GM21717 (cell line): ENCODE data around the gene NACC2.
"Not testable (repeated sequence)": the region's sequence is repeated elsewhere in the genome, so short reads cannot be mapped to it uniquely, and the experiment has no call there.

ENCODE experiments used
- ATAC-seq: cut with Tn5 transposase; IDR thresholded peaks from one replicate; pipeline ENCODE4 v1.9.1; 2021; ENCODE audit warnings: mild to moderate bottlenecking, moderate library complexity; ENCODE audit not compliant: unreplicated experiment

The NACC2 gene

GRCh38 chr9:135983208-135984071, 111.6 kb downstream of the NACC2 start:
- ATAC-seq = no peak

- ATAC-seq = no peak
Observed at GRCh38 chr9:135982499-135983207, 112.4 kb downstream of the NACC2 start.

- no peak for ATAC-seq
Observed at GRCh38 chr9:135980926-135981630, 114.0 kb downstream of the NACC2 start.

- no peak for ATAC-seq
Observed at GRCh38 chr9:135979547-135980166, 115.4 kb downstream of the NACC2 start.

GRCh38 chr9:135978642-135979546, 116.2 kb downstream of the NACC2 start:
- ATAC-seq = no peak

- ATAC-seq = no peak
Observed at GRCh38 chr9:135976944-135977343, 118.1 kb downstream of the NACC2 start.

- ATAC-seq = no peak
Observed at GRCh38 chr9:135976531-135976930, 118.6 kb downstream of the NACC2 start.

- ATAC-seq = no peak
Observed at GRCh38 chr9:135975834-135976233, 119.3 kb downstream of the NACC2 start.

- ATAC-seq = no peak
Observed at GRCh38 chr9:135974220-135974573, 120.9 kb downstream of the NACC2 start.

- ATAC-seq = no peak
Observed at GRCh38 chr9:135973277-135974219, 121.5 kb downstream of the NACC2 start.

GRCh38 chr9:135971892-135972291, 123.2 kb downstream of the NACC2 start:
- ATAC-seq = no peak

GRCh38 chr9:135971111-135971766, 123.8 kb downstream of the NACC2 start:
- ATAC-seq = no peak

GRCh38 chr9:135970128-135970815, 124.8 kb downstream of the NACC2 start:
- no peak for ATAC-seq

- no peak for ATAC-seq
Observed at GRCh38 chr9:135969064-135969683, 125.9 kb downstream of the NACC2 start.

GRCh38 chr9:135968601-135969000, 126.5 kb downstream of the NACC2 start:
- no peak for ATAC-seq

- ATAC-seq = no peak
Observed at GRCh38 chr9:135968083-135968476, 127.0 kb downstream of the NACC2 start.

GRCh38 chr9:135966916-135967260, 128.2 kb downstream of the NACC2 start:
- ATAC-seq = not testable (repeated sequence)
